ENCODE measurements around the gene OR2T2. TPM values are rescaled to one million over a fixed set of nuclear protein-coding genes. Genes with fewer than 3 reads are reported as not detected.
"Not testable (repeated sequence)": the region's sequence is repeated elsewhere in the genome, so short reads cannot be mapped to it uniquely, and the experiment has no call there.

OR2T2 gene, protein sequence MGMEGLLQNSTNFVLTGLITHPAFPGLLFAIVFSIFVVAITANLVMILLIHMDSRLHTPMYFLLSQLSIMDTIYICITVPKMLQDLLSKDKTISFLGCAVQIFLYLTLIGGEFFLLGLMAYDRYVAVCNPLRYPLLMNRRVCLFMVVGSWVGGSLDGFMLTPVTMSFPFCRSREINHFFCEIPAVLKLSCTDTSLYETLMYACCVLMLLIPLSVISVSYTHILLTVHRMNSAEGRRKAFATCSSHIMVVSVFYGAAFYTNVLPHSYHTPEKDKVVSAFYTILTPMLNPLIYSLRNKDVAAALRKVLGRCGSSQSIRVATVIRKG
- total RNA-seq, result not detected in 2 replicates
- not detected for polyA plus RNA-seq (2012)

DNA sequence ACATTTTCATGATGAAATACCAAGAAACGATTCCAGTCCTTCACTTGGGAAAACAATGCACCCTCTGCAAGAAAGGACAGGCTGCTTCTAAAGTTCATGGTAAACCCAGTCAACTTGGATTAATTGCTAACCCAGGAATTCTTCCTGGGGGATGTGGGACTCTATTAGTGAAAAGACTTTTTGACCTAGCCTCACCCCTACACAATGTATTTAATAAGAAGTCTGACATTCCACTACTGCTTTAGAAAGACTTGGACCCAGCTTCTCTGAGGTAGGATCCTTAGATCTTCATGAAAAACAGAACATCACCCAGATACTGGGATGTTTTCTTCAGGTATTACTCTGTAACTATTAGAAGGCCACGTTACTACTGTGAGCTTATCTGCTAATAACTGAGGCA lies at the start of gene OR2T2:
Gene OR2T2, plus strand, starts transcription at position 239 of the 400 bp plus-strand sequence. CDS start 7,161 bp downstream, outside the sequence.
- DNase-seq (ENCODE audit: low read depth), result not testable (repeated sequence)

DNA sequence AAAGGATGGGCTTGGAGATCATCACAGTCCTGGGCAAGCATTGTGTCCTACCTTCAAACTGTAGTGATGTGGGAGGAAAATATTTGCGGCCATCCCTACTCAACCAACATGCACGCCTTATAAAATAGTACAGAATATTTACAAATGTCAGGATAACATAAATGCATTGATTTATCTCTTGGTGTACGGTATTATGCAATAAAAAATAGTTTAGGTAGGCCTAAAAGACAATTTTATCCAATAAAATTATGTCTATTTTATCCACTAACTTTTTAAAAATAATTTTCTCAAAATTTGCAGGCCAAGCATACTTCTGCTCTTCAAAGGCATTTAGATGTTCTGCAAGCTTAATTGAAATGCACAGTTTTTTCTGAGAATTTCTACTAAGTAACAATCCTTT lies 42.7 kb upstream of the OR2T2 start, which contains the start of gene OR2T1:
Gene OR2T1, plus strand, starts transcription at position 301 of the 400 bp plus-strand sequence. CDS start 3,100 bp downstream, outside the sequence.
- no peak for DNase-seq (ENCODE audit: low read depth)

DNA sequence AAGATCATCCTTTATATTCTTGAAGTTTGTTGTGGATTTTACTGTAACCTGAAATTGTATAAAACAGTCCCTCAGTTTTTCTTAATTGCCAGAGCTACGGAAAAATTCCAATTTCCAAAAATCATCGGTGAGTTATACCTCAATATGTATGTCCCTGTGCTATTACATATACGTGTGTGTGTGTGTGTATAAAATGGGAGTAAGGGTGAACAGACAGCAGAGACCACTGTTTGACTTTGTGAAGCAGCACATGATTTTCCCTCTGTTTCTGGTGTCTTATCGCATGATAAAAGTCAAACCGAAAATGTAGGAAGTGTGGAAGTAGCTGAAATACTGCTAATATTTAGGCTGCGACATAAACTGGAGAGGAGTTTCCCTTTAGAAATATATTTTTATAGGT lies 41.4 kb upstream of the OR2T2 start:
- DNase-seq (ENCODE audit: low read depth), result no peak

DNA sequence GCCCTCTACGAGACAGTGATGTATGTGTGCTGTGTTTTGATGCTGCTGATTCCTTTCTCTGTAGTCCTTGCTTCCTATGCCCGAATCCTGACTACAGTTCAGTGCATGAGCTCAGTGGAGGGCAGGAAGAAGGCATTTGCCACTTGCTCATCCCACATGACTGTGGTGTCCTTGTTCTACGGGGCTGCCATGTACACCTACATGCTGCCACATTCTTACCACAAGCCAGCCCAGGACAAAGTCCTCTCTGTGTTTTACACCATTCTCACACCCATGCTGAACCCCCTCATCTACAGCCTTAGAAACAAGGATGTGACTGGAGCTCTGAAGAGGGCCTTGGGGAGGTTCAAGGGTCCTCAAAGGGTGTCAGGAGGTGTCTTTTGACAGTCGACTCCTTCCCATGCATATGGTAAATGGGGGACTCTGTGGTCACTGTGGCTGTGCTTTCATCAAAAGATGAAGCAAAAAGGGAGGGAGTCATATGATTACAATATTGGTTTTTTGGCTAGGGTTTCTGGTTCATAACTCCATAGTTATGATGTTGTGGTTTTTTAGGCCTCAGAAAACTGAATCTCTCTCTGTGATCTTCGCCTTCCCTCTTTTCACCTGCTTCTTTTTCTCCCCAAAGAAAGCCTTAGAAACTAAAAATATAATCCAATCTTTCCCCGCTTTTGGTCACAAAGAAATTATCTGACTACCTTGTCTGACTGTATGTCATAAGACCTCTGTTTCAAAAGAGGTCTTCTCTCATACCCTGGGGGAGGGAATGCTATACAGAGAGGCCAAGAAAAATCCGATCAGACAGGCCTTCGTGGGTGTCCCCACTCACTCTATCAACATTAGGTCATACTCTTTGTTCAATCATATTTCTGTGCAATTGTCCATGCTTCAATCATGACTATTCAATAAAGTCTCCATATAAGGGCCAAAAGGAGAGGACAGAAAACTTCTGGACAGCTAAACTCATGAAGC lies 38.4 kb upstream of the OR2T2 start:
- no peak for DNase-seq (ENCODE audit: low read depth)

- DNase-seq (ENCODE audit: low read depth), result no peak
These were observed 29.2 kb upstream of the OR2T2 start for GRCh38 chr1:248416226-248416625.

DNA sequence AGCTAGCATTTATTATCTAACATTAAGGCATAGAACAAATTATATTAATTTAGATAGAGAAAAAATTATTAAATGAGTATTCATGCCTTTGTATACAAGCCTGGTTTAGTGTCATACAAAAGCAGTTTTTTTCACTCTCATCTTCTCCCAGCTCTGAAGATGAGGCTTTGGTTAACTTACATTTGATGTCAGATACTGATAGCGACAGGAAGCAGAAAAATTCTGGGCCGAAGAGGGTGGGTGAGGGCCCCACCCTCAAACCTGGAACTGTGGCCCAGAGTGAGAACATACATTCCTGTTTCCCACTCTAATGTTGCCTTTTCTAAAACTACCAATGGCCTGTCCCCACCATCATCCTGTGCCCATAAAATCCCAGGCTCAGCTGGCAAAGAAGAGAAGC lies 27.6 kb upstream of the OR2T2 start:
- DNase-seq (ENCODE audit: low read depth), result no peak

DNA sequence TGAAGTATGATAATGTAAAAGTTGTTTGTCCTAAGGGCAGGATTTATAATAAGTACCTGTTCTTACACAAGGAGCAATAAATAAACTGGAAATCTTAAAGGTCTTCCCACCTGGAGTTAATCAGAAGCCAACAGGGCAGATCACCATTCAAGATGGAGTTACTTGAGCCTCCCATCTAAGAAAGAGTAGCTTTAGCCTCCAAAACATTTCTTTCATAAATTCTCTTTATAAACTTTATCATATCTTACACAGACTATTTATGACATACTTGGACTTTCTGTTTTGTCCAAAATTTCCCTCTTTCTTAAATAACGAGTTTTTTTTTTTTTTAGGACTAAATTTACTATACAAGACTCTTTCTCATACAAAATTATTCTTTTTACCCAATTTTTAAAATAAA lies 24.1 kb upstream of the OR2T2 start:
- DNase-seq (ENCODE audit: low read depth), result peak; percentile 2

GRCh38 chr1:248427526-248428191 lies 17.8 kb upstream of the OR2T2 start:
- DNase-seq (ENCODE audit: low read depth), result not testable (repeated sequence)

- not testable (repeated sequence) for DNase-seq (ENCODE audit: low read depth)
These were observed 17.3 kb upstream of the OR2T2 start for GRCh38 chr1:248428192-248428533.

DNA sequence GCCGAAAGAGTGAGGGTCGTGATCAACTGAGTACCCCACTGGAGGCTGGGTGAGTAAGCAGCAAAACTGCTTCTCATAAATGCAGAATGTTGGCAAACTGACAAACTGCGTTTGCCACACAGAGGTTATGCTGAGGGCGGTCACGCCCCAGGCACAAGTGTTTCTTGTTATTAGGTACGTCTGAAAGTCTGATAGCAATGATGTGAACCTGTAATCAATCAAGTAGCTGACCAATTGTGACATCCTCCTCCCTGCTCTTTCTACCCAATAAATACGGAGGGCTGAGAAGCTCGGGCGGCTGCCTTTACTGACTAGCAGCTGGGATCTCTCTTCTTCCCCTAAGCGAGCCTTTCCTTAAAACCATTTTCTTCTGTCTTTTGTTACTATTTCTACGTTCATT lies 13.8 kb upstream of the OR2T2 start:
- DNase-seq (ENCODE audit: low read depth), result not testable (repeated sequence)

- DNase-seq (ENCODE audit: low read depth), result not testable (repeated sequence)
These were observed 13.2 kb upstream of the OR2T2 start for GRCh38 chr1:248432201-248432600.

DNA sequence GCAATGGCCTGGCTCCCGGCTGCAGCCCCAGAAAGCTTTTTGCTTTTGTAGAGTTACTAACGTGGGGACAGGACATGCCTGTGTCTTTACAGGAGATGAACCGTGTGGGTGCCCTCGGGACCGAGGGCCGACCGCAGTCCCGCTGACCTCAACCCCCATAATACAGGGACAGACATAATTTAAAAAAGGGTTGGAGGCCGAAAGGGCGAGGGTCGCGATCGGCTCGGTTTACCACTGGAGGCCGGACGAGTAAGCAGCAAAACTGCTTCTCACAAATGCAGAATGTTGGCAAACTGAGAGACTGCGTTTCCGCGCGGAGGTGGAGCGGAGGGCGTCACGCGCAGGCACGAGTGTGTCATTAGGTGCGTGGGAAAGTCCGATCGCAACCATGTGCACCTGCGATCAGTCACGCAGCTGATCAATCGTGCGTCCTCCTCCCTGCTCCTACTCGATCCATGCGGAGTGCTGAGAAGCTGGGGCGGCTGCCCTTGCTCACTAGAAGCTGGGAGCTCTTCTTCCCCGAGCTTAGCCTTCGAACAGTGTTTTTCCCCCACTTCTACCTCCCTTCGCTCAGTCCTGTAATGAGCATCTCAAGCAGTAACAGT lies 11.5 kb upstream of the OR2T2 start:
- DNase-seq (ENCODE audit: low read depth), result not testable (repeated sequence)

DNA sequence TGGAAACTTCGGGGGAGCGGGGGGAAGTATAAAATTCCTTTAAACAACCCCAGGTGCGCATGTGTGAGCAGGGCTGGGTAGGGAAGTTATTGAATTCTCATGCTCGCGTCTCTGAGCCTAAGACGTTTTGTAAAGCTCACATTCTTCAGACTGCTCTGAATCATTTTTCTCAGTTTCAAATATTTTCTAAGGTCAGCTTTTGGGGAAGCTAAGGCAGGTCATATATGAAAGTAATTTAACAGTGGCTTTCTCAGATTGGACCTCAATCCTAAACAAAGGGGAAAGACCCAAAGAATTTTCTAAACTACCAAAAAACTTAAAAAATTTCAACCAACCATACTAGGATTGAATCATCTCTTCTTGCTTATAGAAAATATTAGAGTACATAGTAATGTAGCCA lies 10.5 kb upstream of the OR2T2 start:
- not testable (repeated sequence) for DNase-seq (ENCODE audit: low read depth)

- not testable (repeated sequence) for DNase-seq (ENCODE audit: low read depth)
These were observed 9.1 kb upstream of the OR2T2 start for GRCh38 chr1:248436303-248436702.

DNA sequence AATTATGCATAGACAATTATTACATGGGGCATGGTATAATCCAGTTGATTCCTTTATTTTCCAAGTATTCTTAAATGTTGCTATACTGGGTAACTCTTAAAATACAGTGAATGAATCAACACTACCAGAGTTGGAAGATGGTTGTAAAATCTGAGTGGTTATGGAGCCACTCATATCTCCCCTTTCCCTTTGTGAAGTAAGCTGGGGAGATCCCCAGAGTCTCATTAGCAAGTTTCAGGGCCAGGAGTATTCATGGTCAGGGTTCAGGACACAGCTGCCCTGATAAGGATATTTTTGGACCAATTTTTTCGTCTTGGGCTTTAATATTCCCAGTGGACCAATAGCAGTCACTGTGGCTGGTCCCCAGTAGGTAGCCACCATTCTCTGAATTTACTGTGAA lies 6.8 kb upstream of the OR2T2 start:
- DNase-seq (ENCODE audit: low read depth), result not testable (repeated sequence)

DNA sequence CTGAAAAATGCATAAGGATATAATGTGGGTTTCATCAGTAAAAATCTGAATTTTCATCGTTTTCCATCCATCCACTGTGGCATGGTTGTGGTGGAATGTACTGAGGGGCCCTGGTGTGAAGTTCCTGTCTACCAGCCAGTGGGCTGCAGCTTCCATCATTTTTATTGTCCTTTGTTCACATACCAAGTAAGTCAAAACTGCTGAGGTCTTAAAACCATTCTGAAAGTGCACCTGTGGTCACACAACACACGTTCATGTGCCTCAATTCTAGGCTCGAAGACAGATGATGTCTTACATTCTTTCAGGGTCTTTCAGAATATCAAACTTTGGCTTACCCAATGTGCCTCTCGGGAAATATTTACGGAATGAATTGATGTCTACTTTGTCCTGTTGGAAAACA lies 6.2 kb upstream of the OR2T2 start:
- DNase-seq (ENCODE audit: low read depth), result not testable (repeated sequence)

DNA sequence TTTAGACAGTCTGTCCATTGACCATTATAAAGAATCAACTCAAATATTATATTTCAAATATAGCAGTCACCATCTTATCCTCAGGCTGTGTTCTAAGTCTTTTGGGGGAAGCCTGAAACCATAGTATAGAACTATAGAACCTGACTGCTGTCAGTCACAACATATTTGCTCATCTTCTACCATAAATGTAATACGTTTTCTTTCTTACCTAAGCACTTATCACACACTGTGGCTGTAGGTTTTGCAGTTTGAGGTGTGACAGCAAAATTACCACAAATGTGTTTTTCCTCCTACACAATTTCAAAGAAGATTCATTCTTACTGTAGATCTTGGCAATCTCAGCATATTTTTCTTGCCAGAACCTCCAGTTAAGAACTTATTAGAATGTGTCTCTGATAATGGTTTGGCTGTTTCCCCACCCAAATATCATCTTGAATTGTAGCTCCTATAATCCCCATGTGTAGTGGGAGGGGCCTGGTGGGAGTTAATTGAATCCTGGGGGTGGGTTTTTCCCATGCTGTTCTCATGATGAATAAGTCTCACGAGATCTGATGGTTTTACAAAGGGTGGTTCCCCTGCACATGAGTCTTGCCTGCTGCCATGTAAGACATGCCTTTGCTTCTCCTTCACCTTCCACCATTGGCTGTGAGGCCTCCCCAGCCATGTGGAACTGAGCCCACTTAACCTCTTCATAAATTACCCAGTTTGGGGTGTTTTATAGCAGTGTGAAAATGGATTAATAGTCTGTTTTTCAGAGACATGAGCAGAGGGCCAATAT lies 2.7 kb upstream of the OR2T2 start:
- not testable (repeated sequence) for DNase-seq (ENCODE audit: low read depth)

DNA sequence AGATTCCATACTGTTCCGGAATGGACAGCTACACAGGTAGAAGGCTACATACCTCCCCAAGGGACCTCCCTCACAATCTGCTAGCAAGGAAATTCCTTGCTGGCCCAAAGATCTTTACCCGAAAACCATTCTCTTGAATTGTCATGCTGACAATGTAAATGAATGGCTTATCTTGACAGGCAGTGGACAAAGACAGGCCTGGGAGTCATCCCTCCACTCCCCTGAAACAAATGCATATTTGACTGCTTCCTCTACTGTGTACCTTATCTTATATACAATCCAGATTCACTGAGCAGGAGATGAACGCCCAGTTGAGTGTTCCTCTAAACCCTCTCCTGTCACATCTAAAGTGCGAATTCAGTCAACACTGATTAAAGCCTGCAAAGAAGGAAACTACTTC lies 834 bp upstream of the OR2T2 start:
- not testable (repeated sequence) for DNase-seq (ENCODE audit: low read depth)

GRCh38 chr1:248448409-248449074 lies 3.1 kb downstream of the OR2T2 start:
- DNase-seq (ENCODE audit: low read depth), result not testable (repeated sequence)

All from myocyte (in vitro differentiated cells).